ENCODE measurements around the gene OAT.

The OAT gene

GRCh38 chr10:124418726-124419501 lies at the start of gene OAT:
TSS of gene OAT (minus strand) at chr10:124418923. CDS start at chr10:124412171, 6,752 bp downstream.
- DNase-seq = peak; percentile 78

- no peak for DNase-seq
These were observed 48.4 kb upstream of the OAT start for GRCh38 chr10:124467165-124467564.

- DNase-seq = no peak
These were observed 47.2 kb upstream of the OAT start for GRCh38 chr10:124465777-124466488.

GRCh38 chr10:124465003-124465776 lies 46.5 kb upstream of the OAT start:
- no peak for DNase-seq

GRCh38 chr10:124464028-124464965 lies 45.6 kb upstream of the OAT start:
- DNase-seq = no peak

GRCh38 chr10:124462348-124462695 lies 43.6 kb upstream of the OAT start:
- DNase-seq = no peak

- DNase-seq = peak; percentile 34
These were observed 43.1 kb upstream of the OAT start, which contains the start of gene LHPP for GRCh38 chr10:124461642-124462347. TSS of gene LHPP (plus strand) at chr10:124461823. CDS start at chr10:124461863, 40 bp downstream.

GRCh38 chr10:124460144-124460543 lies 41.4 kb upstream of the OAT start:
- no peak for DNase-seq

GRCh38 chr10:124459395-124459794 lies 40.7 kb upstream of the OAT start:
- no peak for DNase-seq

GRCh38 chr10:124458889-124459288 lies 40.2 kb upstream of the OAT start:
- no peak for DNase-seq

- no peak for DNase-seq
These were observed 39.8 kb upstream of the OAT start for GRCh38 chr10:124458473-124458872.

GRCh38 chr10:124455441-124455840 lies 36.7 kb upstream of the OAT start:
- no peak for DNase-seq

- no peak for DNase-seq
These were observed 35.4 kb upstream of the OAT start for GRCh38 chr10:124453960-124454610.

GRCh38 chr10:124451276-124451675 lies 32.6 kb upstream of the OAT start:
- no peak for DNase-seq

GRCh38 chr10:124450783-124451057 lies 32.0 kb upstream of the OAT start:
- DNase-seq = no peak

GRCh38 chr10:124450012-124450782 lies 31.5 kb upstream of the OAT start, which contains the start of gene NKX1-2:
TSS of gene NKX1-2 (minus strand) at chr10:124450035. CDS start at chr10:124449943, 92 bp downstream.
- DNase-seq = no peak

- no peak for DNase-seq
These were observed 30.7 kb upstream of the OAT start for GRCh38 chr10:124449170-124450011.

GRCh38 chr10:124448696-124449169 lies 30.0 kb upstream of the OAT start:
- no peak for DNase-seq

GRCh38 chr10:124447751-124448466 lies 29.2 kb upstream of the OAT start:
- no peak for DNase-seq
